ENCODE data around the gene ASB16. TPM values are rescaled to one million over a fixed set of nuclear protein-coding genes. Genes with fewer than 3 reads are reported as not detected.

ASB16 gene
- total RNA-seq, 1 experiment from 2014 or later: 0.11 TPM

- Mint-ChIP-seq H3K9me3 (no peaks in the 10 kb centered on the region), H3K36me3 (peaks cover 46% of the 10 kb centered on the region), H3K27me3 (ENCODE audit: low read depth) (no peaks in the 10 kb centered on the region), H3K4me1 (peaks cover 5% of the 10 kb centered on the region; the same call in 1 of the 2 replicates), H3K27ac (no peak overlapping the region; the same call in 1 of the 2 replicates), H3K4me3 (no peak overlapping the region)
- ATAC-seq (no peak), DNase-seq (ENCODE audit: low spot score) (no peak)
- POLR2A ChIA-PET: interaction anchor here (0.7 kb wide), 1 partner anchor 758 kb away, joined by 9 read pairs; no protein-coding TSS in a partner anchor
- CTCF ChIA-PET: interaction anchor here (0.9 kb wide), 1 partner anchor 23 kb away, joined by 3 read pairs; no protein-coding TSS in a partner anchor
- no peak for TF ChIP-seq NR3C1 (CRISPR knock-in tag; conservative IDR thresholded peaks at IDR 0.05; ENCODE audit: low read depth)
- TF ChIP-seq EMX1 (CRISPR knock-in tag; IDR thresholded peaks at IDR 0.05): no peak
- TF ChIP-seq RORB (CRISPR knock-in tag; IDR thresholded peaks at IDR 0.05): no peak
- TF ChIP-seq FOXJ3 (CRISPR knock-in tag; IDR thresholded peaks at IDR 0.05; ENCODE audit: borderline replicate concordance): no peak
- no peak for TF ChIP-seq AFF4 (CRISPR knock-in tag; IDR thresholded peaks at IDR 0.05; ENCODE audit: borderline replicate concordance)
- no peak for TF ChIP-seq ETV6 (CRISPR knock-in tag; IDR thresholded peaks at IDR 0.05)
- TF ChIP-seq HMGA2 (CRISPR knock-in tag; IDR thresholded peaks at IDR 0.05): no peak
- no peak for TF ChIP-seq MXD4 (CRISPR knock-in tag; IDR thresholded peaks at IDR 0.05; ENCODE audit: borderline replicate concordance)
- TF ChIP-seq ELF4 (CRISPR knock-in tag; IDR thresholded peaks at IDR 0.05; ENCODE audit: low read depth): no peak
- TF ChIP-seq CTCF (IDR thresholded peaks at IDR 0.05): no peak
- TF ChIP-seq TEAD4 (CRISPR knock-in tag; IDR thresholded peaks at IDR 0.05): no peak
- TF ChIP-seq, protein P1, sequence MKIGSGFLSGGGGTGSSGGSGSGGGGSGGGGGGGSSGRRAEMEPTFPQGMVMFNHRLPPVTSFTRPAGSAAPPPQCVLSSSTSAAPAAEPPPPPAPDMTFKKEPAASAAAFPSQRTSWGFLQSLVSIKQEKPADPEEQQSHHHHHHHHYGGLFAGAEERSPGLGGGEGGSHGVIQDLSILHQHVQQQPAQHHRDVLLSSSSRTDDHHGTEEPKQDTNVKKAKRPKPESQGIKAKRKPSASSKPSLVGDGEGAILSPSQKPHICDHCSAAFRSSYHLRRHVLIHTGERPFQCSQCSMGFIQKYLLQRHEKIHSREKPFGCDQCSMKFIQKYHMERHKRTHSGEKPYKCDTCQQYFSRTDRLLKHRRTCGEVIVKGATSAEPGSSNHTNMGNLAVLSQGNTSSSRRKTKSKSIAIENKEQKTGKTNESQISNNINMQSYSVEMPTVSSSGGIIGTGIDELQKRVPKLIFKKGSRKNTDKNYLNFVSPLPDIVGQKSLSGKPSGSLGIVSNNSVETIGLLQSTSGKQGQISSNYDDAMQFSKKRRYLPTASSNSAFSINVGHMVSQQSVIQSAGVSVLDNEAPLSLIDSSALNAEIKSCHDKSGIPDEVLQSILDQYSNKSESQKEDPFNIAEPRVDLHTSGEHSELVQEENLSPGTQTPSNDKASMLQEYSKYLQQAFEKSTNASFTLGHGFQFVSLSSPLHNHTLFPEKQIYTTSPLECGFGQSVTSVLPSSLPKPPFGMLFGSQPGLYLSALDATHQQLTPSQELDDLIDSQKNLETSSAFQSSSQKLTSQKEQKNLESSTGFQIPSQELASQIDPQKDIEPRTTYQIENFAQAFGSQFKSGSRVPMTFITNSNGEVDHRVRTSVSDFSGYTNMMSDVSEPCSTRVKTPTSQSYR (CRISPR knock-in tag; IDR thresholded peaks at IDR 0.05): no peak
- TF ChIP-seq, protein P2, sequence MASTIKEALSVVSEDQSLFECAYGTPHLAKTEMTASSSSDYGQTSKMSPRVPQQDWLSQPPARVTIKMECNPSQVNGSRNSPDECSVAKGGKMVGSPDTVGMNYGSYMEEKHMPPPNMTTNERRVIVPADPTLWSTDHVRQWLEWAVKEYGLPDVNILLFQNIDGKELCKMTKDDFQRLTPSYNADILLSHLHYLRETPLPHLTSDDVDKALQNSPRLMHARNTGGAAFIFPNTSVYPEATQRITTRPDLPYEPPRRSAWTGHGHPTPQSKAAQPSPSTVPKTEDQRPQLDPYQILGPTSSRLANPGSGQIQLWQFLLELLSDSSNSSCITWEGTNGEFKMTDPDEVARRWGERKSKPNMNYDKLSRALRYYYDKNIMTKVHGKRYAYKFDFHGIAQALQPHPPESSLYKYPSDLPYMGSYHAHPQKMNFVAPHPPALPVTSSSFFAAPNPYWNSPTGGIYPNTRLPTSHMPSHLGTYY (CRISPR knock-in tag; IDR thresholded peaks at IDR 0.05): no peak
- TF ChIP-seq ZNF512 (CRISPR knock-in tag; IDR thresholded peaks at IDR 0.05; ENCODE audit: borderline replicate concordance): no peak
These were observed 25.4 kb upstream of the ASB16 start for GRCh38 chr17:44144966-44145739.
